ENCODE measurements around the gene NLGN1. TPM values are rescaled to one million over a fixed set of nuclear protein-coding genes. Genes with fewer than 3 reads are reported as not detected.

The NLGN1 gene
- total RNA-seq, 1 donor from 2014 or later = 4.5 TPM

DNA sequence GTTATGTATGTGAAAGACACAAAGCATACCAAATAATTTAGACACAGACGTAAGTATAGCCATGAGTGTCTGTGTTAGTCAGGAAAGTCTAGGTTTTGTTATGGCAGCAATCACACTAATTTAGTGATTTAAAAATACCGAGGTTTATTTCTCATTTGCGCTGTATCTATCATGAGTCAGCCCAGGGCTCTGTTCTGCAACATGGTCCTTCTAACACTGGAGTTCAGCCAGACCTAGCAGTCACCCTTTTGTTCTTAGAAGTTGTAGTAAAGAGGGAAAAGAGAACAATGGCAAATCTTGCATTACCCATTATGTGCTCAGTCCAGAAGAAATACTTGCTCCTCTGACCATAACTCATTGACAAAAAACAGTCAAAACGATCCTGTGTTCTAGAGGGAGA lies 311.5 kb downstream of the NLGN1 start:
- TF ChIP-seq, protein P1, sequence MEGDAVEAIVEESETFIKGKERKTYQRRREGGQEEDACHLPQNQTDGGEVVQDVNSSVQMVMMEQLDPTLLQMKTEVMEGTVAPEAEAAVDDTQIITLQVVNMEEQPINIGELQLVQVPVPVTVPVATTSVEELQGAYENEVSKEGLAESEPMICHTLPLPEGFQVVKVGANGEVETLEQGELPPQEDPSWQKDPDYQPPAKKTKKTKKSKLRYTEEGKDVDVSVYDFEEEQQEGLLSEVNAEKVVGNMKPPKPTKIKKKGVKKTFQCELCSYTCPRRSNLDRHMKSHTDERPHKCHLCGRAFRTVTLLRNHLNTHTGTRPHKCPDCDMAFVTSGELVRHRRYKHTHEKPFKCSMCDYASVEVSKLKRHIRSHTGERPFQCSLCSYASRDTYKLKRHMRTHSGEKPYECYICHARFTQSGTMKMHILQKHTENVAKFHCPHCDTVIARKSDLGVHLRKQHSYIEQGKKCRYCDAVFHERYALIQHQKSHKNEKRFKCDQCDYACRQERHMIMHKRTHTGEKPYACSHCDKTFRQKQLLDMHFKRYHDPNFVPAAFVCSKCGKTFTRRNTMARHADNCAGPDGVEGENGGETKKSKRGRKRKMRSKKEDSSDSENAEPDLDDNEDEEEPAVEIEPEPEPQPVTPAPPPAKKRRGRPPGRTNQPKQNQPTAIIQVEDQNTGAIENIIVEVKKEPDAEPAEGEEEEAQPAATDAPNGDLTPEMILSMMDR (IDR thresholded peaks at IDR 0.05; ENCODE audit: insufficient read depth, low read length, poor library complexity, severe bottlenecking) = no peak
- no peak for DNase-seq (ENCODE audit: low read depth)
- no peaks in the 10 kb centered on the region for H3K27me3 ChIP-seq (ENCODE audit: control insufficient read depth, insufficient read depth, low read length)
- no peaks in the 10 kb centered on the region for H3K36me3 ChIP-seq (ENCODE audit: control insufficient read depth, insufficient read depth, low read length)
- no peak overlapping the region for H3K4me3 ChIP-seq (ENCODE audit: low read depth, low read length)

DNA sequence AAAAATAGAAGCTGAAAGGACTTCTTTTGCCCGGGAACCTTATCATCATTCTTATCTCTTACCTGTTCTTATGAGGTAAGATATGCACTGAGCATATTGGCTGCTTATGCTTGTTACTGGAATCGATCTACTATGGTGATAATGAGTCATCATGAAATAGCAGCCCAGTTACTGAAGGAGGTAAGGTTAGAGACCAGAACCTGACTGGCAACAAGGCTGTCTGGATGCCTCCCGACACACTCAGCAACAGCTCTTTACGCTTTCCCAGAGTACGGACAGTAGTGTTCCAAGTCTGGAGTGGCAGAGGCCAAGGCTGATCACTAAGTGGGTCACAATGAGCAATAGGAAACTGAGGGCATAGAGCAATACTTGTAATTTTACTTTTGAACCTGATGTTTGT lies 314.1 kb downstream of the NLGN1 start:
- Histone ChIP-seq H3K4me3 (ENCODE audit: low read depth, low read length) (no peak overlapping the region), H3K36me3 (ENCODE audit: control insufficient read depth, insufficient read depth, low read length) (no peaks in the 10 kb centered on the region), H3K27me3 (ENCODE audit: control insufficient read depth, insufficient read depth, low read length) (no peaks in the 10 kb centered on the region)
- TF ChIP-seq, protein P1 (IDR thresholded peaks at IDR 0.05; ENCODE audit: insufficient read depth, low read length, poor library complexity, severe bottlenecking) = no peak
- DNase-seq (ENCODE audit: low read depth) = no peak

DNA sequence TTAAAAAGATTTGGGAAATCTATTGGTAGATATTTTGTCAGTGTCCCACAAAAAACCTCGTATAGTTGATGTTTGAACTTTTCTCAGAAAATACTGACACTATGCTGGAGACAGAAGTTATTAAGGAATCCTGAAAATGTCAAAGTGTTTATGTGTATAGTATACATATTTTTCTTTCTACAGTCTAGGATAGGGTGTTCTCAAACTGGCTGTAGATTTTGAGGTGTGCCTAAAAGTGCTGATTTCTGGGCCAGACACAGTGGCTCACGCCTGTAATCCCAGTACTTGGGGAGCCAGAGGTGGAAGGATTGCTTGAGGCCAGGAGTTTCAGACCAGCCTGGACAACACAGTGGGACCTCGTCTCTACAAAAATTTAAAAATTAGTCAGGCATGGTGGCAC lies 322.0 kb downstream of the NLGN1 start:
- H3K36me3 ChIP-seq (ENCODE audit: control insufficient read depth, insufficient read depth, low read length) = no peaks in the 10 kb centered on the region
- no peak overlapping the region for H3K4me3 ChIP-seq (ENCODE audit: low read depth, low read length)
- H3K27me3 ChIP-seq (ENCODE audit: control insufficient read depth, insufficient read depth, low read length) = no peaks in the 10 kb centered on the region
- no peak for DNase-seq (ENCODE audit: low read depth)
- TF ChIP-seq, protein P1 (IDR thresholded peaks at IDR 0.05; ENCODE audit: insufficient read depth, low read length, poor library complexity, severe bottlenecking) = no peak

DNA sequence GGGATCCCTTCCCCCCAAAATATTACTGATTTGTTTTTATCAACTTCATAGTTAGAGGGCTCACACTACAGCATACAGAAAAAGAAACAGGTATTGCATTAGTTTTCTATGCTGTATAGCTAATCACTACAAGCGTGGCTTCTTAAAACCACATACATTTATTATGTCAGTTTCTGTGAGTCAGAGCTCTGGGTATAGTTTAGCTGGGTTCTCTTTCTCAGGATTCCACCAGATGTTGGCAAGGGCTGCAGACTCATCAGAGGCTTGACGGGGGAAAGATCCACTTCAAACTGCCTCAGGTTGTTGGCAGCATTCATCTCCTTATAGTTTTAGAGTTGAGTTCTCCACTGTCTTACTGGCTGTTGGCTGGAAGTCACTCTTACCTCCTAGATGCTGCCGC lies 328.0 kb downstream of the NLGN1 start:
- H3K27me3 ChIP-seq (ENCODE audit: control insufficient read depth, insufficient read depth, low read length) = no peaks in the 10 kb centered on the region
- no peak for DNase-seq (ENCODE audit: low read depth)
- TF ChIP-seq, protein P1 (IDR thresholded peaks at IDR 0.05; ENCODE audit: insufficient read depth, low read length, poor library complexity, severe bottlenecking) = no peak
- H3K4me3 ChIP-seq (ENCODE audit: low read depth, low read length) = no peak overlapping the region
- H3K36me3 ChIP-seq (ENCODE audit: control insufficient read depth, insufficient read depth, low read length) = no peaks in the 10 kb centered on the region

DNA sequence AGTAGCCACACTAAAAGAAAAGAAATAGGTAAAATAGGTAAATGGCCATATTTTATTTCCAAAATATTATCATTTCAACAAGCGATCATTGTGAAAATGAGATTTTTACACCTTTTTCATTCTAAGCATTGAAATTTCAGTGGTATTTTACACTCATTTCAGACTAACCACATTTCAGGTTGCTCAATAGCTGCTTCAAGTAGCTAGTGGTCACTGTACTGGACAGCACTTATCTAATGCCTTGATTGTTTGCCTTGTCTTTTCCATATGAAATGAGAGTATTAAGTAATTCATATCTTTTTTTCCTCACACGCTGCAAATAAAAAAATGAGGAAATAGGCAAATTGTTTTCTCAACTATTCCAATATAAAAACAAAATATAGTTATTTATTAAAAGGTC lies 332.8 kb downstream of the NLGN1 start:
- no peaks in the 10 kb centered on the region for H3K36me3 ChIP-seq (ENCODE audit: control insufficient read depth, insufficient read depth, low read length)
- DNase-seq (ENCODE audit: low read depth) = no peak
- TF ChIP-seq, protein P1 (IDR thresholded peaks at IDR 0.05; ENCODE audit: insufficient read depth, low read length, poor library complexity, severe bottlenecking) = no peak
- H3K4me3 ChIP-seq (ENCODE audit: low read depth, low read length) = no peak overlapping the region
- H3K27me3 ChIP-seq (ENCODE audit: control insufficient read depth, insufficient read depth, low read length) = no peaks in the 10 kb centered on the region

DNA sequence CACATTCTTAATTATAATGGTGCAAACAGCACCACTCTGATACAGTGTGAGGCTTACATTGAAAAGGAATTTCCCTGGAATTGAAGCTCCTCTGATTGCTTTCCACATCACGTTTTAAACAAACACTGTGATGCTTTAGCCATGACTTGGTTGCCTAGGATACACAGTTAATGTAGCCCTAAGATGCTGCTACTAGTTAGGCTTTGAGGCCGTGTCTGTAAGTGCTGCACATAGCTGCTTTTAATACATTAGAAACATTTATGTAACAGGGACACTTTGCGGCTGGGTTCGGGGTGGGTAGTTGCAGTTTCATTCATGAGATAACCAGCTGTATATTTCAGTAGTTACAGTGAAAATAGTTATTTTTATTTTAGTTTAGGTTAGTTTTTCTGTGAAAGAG lies 334.7 kb downstream of the NLGN1 start:
- no peak for DNase-seq (ENCODE audit: low read depth)
- Histone ChIP-seq H3K36me3 (ENCODE audit: control insufficient read depth, insufficient read depth, low read length) (no peaks in the 10 kb centered on the region), H3K27me3 (ENCODE audit: control insufficient read depth, insufficient read depth, low read length) (no peaks in the 10 kb centered on the region), H3K4me3 (ENCODE audit: low read depth, low read length) (no peak overlapping the region)
- TF ChIP-seq, protein P1 (IDR thresholded peaks at IDR 0.05; ENCODE audit: insufficient read depth, low read length, poor library complexity, severe bottlenecking) = no peak
